Middle frontal gyrus (tissue), 1 donor: Measurements from ENCODE around the gene LMNA.
"Not testable (repeated sequence)": the region's sequence is repeated elsewhere in the genome, so short reads cannot be mapped to it uniquely, and the experiment has no call there.

ENCODE experiments used
- DNase-seq: peaks from one replicate; pipeline ENCODE4 v3.0.0-alpha.2; 2015; ENCODE audit warnings: low spot score; ENCODE audit errors: extremely low spot score

The LMNA gene

DNA sequence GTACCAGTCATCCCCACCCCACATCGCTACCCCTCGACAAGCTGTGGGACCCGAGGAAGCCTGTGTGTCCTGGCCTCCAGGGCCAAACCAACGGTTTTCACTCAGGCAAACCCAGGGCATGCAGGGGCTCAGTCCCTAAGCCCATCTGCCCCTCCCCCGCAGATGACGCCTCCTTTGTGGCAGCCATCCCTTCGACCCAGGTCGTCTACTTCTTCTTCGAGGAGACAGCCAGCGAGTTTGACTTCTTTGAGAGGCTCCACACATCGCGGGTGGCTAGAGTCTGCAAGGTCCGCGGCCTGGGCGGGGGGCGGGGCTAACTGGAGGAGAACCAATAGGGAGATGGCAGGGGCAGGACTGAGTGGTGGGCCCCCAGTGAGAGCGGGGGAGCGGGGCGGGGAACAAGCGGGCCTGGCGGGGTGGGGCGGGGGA lies 46.2 kb downstream of the LMNA start:
- no peak for DNase-seq

DNA sequence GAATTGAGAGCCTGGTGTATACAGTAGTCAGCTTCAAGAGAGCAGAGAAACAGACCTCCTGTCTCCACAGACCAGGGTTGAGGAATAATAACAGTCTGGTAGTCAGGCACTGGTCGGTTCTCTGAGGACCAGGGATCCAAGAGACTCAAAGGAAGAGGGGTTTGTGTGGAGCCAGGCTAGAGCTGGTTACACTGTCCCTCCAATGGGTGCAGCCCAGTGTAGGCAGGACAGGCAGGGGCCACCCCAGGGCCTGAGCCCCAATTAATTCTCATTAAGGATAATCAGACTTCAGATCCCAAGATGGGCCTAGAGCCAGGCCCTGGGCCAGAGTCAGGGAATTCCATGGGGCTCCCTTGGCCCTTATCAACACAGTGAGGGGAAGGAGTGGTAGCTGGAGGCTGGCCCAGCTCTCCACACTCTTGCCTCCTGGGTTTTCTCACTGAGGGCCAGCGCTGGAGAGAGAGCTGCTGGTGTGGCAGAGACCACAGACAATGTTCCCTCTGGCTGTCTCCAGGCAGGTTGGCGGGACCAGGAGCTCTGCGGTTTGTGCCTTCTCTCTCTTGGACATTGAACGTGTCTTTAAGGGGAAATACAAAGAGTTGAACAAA lies 48.0 kb downstream of the LMNA start:
- DNase-seq = no peak

DNA sequence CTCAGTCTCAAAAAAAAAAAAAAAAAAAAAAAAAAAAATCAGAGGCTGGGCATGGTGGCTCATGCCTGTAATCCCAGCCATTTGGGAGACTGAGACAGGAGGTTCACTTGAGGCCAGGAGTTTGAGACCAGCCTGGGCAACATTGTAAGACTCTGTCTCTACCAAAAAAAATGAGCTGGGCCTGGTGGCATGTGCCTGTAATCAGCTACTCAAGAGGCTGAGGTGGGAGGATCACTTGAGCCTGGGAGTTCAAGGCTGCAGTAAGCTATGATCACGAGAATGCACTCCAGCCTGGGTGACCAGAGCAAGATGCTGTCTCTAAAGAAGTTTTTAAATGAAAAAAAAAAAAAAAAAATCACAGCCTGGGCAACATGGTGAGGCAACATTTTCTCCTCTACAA lies 49.2 kb downstream of the LMNA start:
- DNase-seq = no peak

DNA sequence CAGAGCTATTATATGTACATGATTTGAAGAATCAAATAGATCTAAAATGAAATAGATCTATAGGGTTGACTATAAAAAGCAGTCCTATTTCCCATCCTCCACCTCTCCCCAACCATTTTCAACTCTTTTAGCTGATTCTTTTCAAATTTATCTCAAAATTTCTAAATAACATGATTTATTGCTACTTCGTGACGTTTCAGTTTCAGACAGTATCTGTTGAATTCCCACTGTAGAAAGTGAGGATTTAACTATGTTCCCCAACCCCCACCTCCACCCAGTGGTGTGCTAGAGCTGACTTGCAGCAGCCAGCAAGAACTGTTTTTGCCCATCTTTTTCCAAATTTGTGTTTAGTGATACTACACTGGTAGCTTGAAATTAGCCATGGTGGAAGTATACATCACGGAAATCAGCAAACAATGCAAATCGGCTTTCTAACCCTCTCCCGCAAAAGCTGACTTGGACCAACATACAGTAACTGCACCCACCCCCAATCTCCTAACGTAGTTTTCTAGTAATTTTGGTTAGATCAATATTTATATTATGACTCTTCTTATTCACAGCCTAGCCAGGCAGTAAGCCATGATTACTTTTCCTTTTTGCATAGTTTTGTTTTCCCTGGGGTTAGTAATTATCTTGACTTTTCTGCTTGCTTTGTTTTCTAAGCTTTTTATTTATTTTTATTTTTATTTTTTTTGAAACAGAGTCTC lies 49.8 kb downstream of the LMNA start:
- DNase-seq = no peak

DNA sequence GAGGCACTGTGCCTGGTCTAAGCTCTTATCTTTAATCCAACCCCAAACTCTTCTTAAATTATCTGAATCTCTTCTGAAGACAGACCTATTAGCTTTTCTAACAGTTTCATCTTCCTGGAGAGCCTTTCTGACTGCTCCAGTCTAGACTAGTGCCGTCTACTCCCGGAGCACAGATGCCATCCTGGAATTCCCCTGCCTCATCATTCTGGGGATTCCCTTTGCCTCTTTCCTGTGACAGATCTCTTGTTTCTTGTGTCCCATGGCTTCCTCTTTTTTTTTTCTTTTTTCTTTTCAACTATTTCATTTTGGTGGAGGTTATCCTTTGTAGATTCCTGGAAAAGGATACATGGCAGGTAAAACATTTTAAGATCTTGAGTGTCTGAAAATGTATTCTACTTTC lies 50.6 kb downstream of the LMNA start:
- no peak for DNase-seq

DNA sequence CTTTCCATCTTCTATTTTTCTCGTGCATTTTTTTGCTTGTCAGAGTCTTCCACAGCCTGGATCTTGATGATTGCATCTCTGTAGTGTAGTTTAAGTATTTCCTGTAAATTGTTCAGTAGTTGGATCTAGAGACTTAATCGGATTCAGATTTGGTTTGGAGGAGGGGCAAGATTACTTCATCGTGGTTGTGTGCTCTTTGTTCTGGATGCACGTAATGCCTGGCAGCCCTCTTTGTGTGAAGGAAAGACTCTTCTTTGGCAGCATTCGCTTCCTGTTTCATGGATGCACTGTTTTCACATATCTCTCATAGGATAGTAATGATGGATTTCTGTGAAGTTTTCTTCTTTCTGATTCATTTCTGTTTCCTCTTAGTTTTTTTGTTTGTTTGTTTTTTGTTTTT lies 53.0 kb downstream of the LMNA start:
- no peak for DNase-seq

DNA sequence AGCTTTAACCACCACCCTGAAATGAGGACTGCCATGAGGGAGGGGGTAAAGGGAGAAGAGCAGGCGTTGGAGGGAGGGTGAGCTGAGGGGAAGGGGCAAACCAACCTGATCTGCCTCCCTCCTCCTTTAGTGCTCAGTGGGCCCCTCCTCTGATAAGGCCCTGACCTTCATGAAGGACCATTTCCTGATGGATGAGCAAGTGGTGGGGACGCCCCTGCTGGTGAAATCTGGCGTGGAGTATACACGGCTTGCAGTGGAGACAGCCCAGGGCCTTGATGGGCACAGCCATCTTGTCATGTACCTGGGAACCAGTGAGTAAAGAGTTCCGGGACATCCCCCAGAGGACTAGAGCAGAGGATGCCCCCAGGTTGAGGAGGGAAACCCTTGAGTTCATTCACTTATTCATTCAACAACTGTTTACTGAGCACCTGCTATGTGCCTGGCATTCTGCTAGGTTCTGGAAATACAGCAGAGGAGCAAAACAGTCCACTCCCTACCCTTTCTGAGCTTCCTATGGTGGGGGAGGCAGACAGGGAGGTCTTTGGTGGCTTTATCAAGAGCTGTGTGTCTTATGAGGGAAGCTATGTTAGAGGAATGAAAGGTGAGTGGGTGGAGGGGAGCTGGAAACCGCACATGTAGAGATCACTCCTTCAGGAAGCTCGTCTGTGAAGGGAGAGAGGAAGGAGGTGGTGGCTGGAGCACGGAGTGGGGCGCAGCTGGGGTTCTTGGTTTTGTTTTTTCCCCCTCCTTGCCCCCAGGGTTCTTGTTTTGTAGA lies 58.4 kb downstream of the LMNA start:
- no peak for DNase-seq

DNA sequence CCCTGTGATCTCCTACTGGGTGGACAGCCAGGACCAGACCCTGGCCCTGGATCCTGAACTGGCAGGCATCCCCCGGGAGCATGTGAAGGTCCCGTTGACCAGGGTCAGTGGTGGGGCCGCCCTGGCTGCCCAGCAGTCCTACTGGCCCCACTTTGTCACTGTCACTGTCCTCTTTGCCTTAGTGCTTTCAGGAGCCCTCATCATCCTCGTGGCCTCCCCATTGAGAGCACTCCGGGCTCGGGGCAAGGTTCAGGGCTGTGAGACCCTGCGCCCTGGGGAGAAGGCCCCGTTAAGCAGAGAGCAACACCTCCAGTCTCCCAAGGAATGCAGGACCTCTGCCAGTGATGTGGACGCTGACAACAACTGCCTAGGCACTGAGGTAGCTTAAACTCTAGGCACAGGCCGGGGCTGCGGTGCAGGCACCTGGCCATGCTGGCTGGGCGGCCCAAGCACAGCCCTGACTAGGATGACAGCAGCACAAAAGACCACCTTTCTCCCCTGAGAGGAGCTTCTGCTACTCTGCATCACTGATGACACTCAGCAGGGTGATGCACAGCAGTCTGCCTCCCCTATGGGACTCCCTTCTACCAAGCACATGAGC lies 62.2 kb downstream of the LMNA start:
- DNase-seq = no peak

DNA sequence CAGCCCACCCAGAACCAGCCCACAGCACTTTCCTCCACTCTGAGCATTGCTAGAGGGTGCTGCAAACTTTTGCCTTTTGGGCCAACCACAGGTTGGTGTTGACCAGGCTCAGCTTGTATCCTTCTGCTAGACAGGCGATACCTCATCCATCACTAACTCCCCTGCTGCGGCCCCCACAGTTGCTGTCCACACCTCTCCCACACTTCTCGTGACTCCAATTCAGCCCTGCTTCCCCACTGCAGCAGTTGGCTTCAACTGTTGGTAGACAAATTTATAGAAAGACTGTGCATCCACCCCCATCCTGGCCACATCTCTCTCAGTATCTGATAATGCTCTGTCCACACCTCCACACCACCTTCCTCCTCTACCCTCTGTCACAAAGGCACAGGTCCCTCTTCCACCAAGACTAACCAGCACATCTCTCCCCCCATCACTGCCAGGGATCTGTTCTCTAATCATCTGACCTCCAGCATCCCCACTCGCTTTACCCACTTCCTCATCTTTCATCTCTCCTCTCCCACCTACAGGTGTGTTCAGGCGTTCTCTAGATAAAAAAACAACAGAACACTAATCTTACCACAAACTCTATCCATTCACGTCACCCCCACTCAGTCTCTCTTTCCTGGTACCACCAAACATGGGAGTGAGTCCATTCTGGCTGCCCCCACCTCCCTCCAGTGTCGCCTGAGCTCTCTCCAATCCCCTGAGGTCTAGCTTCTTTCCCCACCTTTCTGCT lies 63.6 kb downstream of the LMNA start:
- no peak for DNase-seq

DNA sequence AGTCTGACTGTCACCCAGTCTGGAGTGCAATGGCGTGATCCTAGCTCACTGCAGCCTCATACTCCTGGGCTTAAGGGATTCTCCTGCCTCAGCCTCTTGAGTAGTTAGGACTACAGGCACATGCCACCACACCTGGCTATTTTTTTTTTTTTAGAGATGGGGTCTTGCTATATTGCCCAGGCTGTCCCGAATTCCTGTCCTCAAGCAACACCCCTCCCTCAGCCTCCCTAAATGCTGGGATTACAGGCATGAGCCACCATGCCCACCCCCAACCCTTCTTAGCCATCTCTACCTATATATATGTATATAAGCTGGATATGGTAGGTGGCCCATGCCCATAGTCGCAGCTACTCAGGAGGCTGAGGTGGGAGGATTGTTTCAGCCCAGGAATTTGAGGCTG lies 66.0 kb downstream of the LMNA start:
- no peak for DNase-seq

DNA sequence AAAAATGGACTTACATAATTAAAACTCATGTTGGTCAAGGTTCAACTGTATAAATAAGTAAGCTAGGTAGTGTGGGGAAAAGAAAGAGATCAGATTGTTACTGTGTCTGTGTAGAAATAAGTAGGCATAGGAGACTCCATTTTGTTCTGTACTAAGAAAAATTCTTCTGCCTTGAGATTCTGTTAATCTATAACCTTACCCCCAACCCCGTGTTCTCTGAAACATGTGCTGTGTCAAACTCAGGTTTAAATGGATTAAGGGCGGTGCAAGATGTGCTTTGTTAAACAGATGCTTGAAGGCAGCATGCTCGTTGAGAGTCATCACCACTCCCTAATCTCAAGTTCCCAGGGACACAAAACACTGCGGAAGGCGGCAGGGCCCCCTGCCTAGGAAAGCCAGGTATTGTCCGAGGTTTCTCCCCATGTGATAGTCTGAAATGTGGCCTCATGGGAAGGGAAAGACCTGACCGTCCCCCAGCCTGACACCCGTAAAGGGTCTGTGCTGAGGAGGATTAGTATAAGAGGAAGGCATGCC lies 66.9 kb downstream of the LMNA start:
- DNase-seq = not testable (repeated sequence)

DNA sequence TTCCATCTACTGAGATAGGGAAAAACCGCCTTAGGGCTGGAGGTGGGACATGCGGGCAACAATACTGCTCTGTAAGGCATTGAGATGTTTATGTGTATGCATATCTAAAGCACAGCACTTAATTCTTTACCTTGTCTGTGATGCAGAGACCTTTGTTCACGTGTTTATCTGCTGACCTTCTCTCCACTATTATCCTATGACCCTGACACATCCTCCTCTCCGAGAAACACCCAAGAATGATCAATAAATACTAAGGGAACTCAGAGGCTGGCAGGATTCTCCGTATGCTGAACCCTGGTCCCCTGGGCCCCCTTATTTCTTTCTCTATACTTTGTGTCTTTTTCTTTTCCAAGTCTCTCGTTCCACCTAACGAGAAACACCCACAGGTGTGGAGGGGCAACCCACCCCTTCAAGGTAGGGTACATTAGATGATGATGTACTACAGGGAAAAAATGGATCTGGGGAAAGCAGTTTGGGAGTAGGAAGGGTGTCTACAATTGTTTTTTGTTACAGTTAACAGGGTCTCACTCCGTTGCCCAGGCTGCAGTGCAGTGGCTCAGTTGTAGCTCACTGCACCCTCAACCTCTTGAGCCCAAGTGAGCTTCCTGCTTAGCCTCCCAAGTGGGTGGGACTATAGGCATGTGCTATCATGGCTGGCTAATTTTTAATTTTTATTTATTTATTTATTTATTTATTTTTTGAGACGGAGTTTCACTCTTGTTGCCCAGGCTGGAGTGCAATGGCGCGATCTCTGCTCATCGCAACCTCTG lies 67.7 kb downstream of the LMNA start:
- not testable (repeated sequence) for DNase-seq

DNA sequence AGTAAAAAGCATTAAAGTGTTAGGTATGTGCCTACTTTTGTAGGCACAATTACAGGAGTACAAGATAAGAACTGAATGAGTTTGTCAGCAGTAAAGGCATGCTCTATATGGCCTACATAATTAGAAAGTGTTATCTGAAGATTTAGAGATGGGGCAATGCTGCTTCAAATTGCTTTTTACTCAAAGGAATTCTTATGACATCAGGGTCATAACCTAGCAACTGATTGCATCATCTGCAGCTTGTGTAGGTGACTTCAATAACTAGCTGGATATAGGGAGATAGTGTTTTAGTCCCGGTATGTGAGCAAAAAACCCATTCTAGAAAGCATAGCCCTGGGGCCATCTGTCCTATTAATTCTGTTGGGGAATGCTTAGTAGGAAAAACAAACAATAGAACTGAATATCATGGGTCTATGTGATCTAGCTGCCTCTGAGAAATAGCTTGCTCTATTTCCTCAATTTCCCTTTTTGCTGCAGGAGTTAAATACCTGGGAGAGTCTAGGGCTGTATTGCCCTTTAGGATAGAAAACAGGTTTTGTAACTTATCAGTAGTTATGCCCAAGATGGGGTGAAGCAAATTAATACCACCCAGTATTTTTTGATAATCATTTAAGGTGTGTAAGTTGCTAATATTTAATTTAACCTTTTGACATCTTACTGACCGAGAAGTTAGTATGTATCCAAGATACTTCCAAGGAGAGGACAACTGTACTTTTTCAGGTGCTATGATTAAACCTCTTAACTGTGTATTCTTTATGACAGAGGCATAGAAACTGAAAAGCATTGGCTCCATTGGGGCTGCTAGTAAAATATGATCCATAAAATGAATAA lies 72.1 kb downstream of the LMNA start:
- not testable (repeated sequence) for DNase-seq
